ENCODE results near the gene GRHL1.
A peak's percentile ranks its signal among the peaks of the same experiment; 100 is the strongest.

Gene GRHL1

DNA sequence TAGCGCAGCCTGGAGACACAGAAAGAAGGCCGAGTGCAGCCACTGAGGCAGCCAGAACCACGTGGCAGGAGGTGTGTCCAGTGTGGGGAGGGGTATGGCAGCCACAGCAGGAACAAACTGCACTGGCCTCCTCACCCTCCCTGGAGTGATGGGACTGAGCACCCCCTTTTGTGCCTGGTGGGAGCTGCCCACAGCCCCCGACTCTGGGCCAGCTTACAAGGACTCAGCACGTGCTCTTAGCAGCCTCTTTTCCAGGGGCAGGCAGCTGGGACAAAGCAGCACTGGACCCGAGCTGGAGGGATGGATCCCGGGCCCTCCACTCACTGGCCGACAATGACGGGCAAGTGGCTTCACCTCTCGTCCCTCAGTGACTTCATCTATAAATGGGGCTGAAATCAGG is 86.6 kb downstream of the GRHL1 start:
- H3K4me3 ChIP-seq (ENCODE audit: low read length): no peak overlapping the region
- TF ChIP-seq, protein P1, sequence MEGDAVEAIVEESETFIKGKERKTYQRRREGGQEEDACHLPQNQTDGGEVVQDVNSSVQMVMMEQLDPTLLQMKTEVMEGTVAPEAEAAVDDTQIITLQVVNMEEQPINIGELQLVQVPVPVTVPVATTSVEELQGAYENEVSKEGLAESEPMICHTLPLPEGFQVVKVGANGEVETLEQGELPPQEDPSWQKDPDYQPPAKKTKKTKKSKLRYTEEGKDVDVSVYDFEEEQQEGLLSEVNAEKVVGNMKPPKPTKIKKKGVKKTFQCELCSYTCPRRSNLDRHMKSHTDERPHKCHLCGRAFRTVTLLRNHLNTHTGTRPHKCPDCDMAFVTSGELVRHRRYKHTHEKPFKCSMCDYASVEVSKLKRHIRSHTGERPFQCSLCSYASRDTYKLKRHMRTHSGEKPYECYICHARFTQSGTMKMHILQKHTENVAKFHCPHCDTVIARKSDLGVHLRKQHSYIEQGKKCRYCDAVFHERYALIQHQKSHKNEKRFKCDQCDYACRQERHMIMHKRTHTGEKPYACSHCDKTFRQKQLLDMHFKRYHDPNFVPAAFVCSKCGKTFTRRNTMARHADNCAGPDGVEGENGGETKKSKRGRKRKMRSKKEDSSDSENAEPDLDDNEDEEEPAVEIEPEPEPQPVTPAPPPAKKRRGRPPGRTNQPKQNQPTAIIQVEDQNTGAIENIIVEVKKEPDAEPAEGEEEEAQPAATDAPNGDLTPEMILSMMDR (conservative IDR thresholded peaks at IDR 0.05; ENCODE audit: low read depth, low read length): no peak
- no peak for DNase-seq (ENCODE audit: low read depth)

GRCh38 chr2:10038716-10039115 is 87.2 kb downstream of the GRHL1 start:
- H3K4me3 ChIP-seq (ENCODE audit: low read length): no peak overlapping the region
- TF ChIP-seq, protein P1 (conservative IDR thresholded peaks at IDR 0.05; ENCODE audit: low read depth, low read length): no peak
- DNase-seq (ENCODE audit: low read depth): no peak

DNA sequence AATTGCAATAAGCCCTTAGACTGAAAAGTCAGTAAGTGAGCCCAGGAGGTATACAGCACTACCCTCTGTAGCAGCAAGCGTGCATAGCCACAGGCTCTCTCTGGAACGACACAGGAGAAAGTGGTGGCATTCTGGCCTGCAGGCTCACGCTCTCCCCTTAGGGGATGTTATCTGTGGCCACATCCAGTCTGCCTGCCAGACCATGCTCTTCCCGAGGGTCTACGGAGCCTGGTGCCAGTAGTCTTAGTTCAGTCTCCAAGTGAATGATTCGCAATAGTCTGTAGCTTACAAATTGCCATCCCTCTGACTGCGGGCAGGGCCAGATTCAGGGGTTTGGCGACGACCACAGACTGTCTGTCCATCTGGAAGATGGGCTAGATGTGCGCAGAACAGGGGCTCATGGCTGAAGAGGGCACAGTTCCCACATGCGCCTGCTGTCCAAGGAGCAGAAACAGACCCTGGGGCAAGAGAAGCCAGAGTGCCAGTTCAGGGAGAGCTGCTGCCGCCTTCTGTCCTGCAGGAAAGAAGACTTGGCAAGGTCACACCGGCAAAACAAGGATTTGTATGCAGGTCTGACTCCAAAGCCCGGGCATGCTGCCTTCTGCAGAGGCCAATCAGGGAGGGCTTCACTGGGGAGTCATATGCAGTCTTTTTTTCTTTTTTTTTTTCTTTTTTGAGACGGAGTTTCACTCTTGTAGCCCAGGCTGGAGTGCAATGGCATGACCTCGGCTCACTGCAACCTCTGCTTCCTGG is 88.3 kb downstream of the GRHL1 start:
- TF ChIP-seq, protein P1 (conservative IDR thresholded peaks at IDR 0.05; ENCODE audit: low read depth, low read length): no peak
- no peak for DNase-seq (ENCODE audit: low read depth)
- no peak overlapping the region for H3K4me3 ChIP-seq (ENCODE audit: low read length)

DNA sequence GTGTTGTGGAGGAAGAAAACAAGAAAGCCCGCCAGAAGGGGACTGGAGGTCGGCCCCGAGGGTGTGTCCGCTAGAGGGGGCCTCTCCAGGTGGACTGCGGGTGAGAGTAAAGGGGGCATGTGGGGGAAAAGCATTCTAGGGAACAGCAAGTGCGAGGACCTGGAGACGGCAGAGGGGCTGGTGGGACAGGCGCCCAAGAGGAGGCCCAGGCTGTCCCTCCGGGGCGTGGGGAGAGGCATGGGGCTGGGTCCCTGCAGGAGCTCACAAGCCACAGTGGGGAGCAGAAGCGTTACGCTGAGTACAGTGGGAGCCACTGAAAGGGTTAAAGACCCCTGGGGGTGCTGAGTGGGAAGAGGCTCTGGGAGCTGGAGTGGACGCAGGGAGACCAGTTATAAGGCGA is 90.2 kb downstream of the GRHL1 start:
- TF ChIP-seq, protein P1 (conservative IDR thresholded peaks at IDR 0.05; ENCODE audit: low read depth, low read length): no peak
- H3K4me3 ChIP-seq (ENCODE audit: low read length): no peak overlapping the region
- DNase-seq (ENCODE audit: low read depth): no peak

GRCh38 chr2:10042301-10043161 is 91.0 kb downstream of the GRHL1 start:
- H3K4me3 ChIP-seq (ENCODE audit: low read length): peak overlapping the region; percentile 36
- TF ChIP-seq, protein P1 (conservative IDR thresholded peaks at IDR 0.05; ENCODE audit: low read depth, low read length): peak; percentile 15
- DNase-seq (ENCODE audit: low read depth): no peak

- TF ChIP-seq, protein P1 (conservative IDR thresholded peaks at IDR 0.05; ENCODE audit: low read depth, low read length): no peak
Measured at GRCh38 chr2:10043256-10043905, 91.9 kb downstream of the GRHL1 start, which contains the start of gene KLF11. Gene KLF11, plus strand, starts transcription at chr2:10043550. Its CDS starts 167 bp downstream, at chr2:10043717.

More at GRCh38 chr2:10043256-10043905, 91.9 kb downstream of the GRHL1 start, which contains the start of gene KLF11:
- DNase-seq (ENCODE audit: low read depth): peak; percentile 51
- H3K4me3 ChIP-seq (ENCODE audit: low read length): peak within 1 kb of the TSS; percentile 44
